HCT116 (cell line): Measurements from ENCODE around the gene CLDN5. TPM values are rescaled to one million over a fixed set of nuclear protein-coding genes. Genes with fewer than 3 reads are reported as not detected.

Experiments
- ATAC-seq: fragments of 200-7000 bp; cut with Tn5 transposase; 2 replicates; pipeline ENCODE4 v1.9.1; 2020; ENCODE audit warnings: mild to moderate bottlenecking, moderate library complexity
- BruUV-seq: library from RNA; stranded (reverse); fragments of 400-500 nt; replicated peaks from 2 replicates; lab custom pipeline; 2021; lab: Mats Ljungman, UMichigan
- CTCF ChIA-PET: fragments of 300-600 bp; sonication (Branson Sonifier 250); formaldehyde crosslinking; loops from one replicate; lab custom pipeline; 2021; ENCODE audit warnings: antibody characterized with exemption; lab: Charles Lee
- POLR2A ChIA-PET: fragments of 300-600, 350-600 bp; sonication (Branson Sonifier 250); formaldehyde crosslinking; loops from one replicate; lab custom pipeline; 2021; ENCODE audit warnings: antibody characterized with exemption; lab: Charles Lee
- RAD21 ChIA-PET, 2 experiments: fragments of 300-600 bp; sonication (Branson Sonifier 250); formaldehyde crosslinking; loops; one replicate each; lab custom pipeline; 2023; ENCODE audit warnings: low total read pairs in 2 of 2; ENCODE audit not compliant: uncharacterized antibody in 2 of 2, unreplicated experiment in 2 of 2, low non-redundant PET in 1 of 2; lab: Charles Lee
- DNase-seq: peaks from one replicate; pipeline ENCODE4 v3.0.0-alpha.2; 2010; ENCODE audit warnings: low read depth, low spot score
- H2AFZ ChIP-seq: fragments of 200-600 bp; shearing (Covaris generic), sonication (generic); 2 replicates; pipeline ENCODE4 v1.6.1; 2017; ENCODE audit warnings: low read depth, mixed run types, mixed read lengths, antibody characterized with exemption, low read length; ENCODE audit not compliant: poor library complexity, severe bottlenecking
- H3K27ac ChIP-seq: 2 replicates; pipeline ENCODE4 v1.5.1; 2012; ENCODE audit warnings: low read depth, low read length
- H3K27me3 ChIP-seq: fragments of 200-600 bp; sonication (generic); 2 replicates; pipeline ENCODE4 v1.6.1; 2016; ENCODE audit warnings: mixed run types, low read length, mixed read lengths; ENCODE audit not compliant: insufficient read depth
- H3K36me3 ChIP-seq, 2 experiments: fragments of 200-500 bp in 1 of 2; fragments of 200-600 bp in 1 of 2; sonication (Bioruptor generic) in 1 of 2; sonication (generic) in 1 of 2; 2 replicates each; pipeline versions ENCODE4 v1.5.1 to v1.6.1; 2014 to 2016; ENCODE audit warnings: low read length in 2 of 2, inconsistent platforms in 1 of 2, mixed read lengths in 1 of 2, mixed run types in 1 of 2; ENCODE audit not compliant: insufficient read depth in 2 of 2, control insufficient read depth in 1 of 2
- H3K4me1 ChIP-seq, 2 experiments: fragments of 200-600 bp in 1 of 2; sonication (generic) in 1 of 2; 2 replicates each; pipeline versions ENCODE4 v1.5.1 to v1.6.1; 2012 to 2017; ENCODE audit warnings: low read length in 2 of 2, inconsistent platforms in 1 of 2, mild to moderate bottlenecking in 1 of 2, mixed read lengths in 1 of 2, mixed run types in 1 of 2, moderate library complexity in 1 of 2; ENCODE audit not compliant: insufficient read depth in 2 of 2, control insufficient read depth in 1 of 2
- H3K4me2 ChIP-seq: fragments of 200-600 bp; sonication (generic); 2 replicates; pipeline ENCODE4 v1.6.1; 2017; ENCODE audit warnings: mixed run types, low read length, mixed read lengths
- H3K4me3 ChIP-seq, 2 experiments: fragments of 200-600 bp in 1 of 2; sonication (generic) in 1 of 2; replicated peaks in 1 of 2; 2 replicates each; pipeline ENCODE4 v1.5.1; 2011 to 2016; ENCODE audit warnings: low read length in 2 of 2, control low read depth in 1 of 2, low read depth in 1 of 2, mild to moderate bottlenecking in 1 of 2, mixed read lengths in 1 of 2, mixed run types in 1 of 2
- H3K79me2 ChIP-seq: fragments of 200-600 bp; sonication (generic); 2 replicates; pipeline ENCODE4 v1.6.1; 2017; ENCODE audit warnings: mild to moderate bottlenecking, mixed run types, low read length, moderate library complexity, mixed read lengths; ENCODE audit not compliant: insufficient read depth
- H3K9ac ChIP-seq: fragments of 200-600 bp; sonication (generic); 2 replicates; pipeline ENCODE4 v1.6.1; 2016; ENCODE audit warnings: low read length, mixed read lengths
- H3K9me2 ChIP-seq: fragments of 200-600 bp; sonication (generic), shearing (Covaris generic); 2 replicates; pipeline ENCODE4 v1.6.1; 2017; ENCODE audit warnings: mixed run types, mild to moderate bottlenecking, moderate library complexity; ENCODE audit not compliant: insufficient read depth
- H3K9me3 ChIP-seq, 2 experiments: fragments of 200-500 bp in 1 of 2; fragments of 200-600 bp in 1 of 2; sonication (Bioruptor generic) in 1 of 2; sonication (generic) in 1 of 2; 2 replicates each; pipeline ENCODE4 v1.6.1; 2014 to 2017; ENCODE audit warnings: low read length in 2 of 2, mixed read lengths in 2 of 2, inconsistent platforms in 1 of 2, low read depth in 1 of 2, mild to moderate bottlenecking in 1 of 2, mixed run types in 1 of 2, moderate library complexity in 1 of 2; ENCODE audit not compliant: control insufficient read depth in 1 of 2, insufficient read depth in 1 of 2
- H4K20me1 ChIP-seq: fragments of 200-600 bp; sonication (generic), shearing (Covaris generic); 2 replicates; pipeline ENCODE4 v1.6.1; 2017; ENCODE audit warnings: mixed run types, mild to moderate bottlenecking, moderate library complexity; ENCODE audit not compliant: insufficient read depth
- ATF3 ChIP-seq: IDR thresholded peaks from 2 replicates; pipeline ENCODE4 v1.6.1; 2012
- CBX3 ChIP-seq: IDR thresholded peaks from 2 replicates; pipeline ENCODE4 v1.6.1; 2012; ENCODE audit warnings: low read depth
- CEBPB ChIP-seq: IDR thresholded peaks from 2 replicates; pipeline ENCODE4 v1.6.1; 2012; ENCODE audit warnings: low read depth
- CTCF ChIP-seq, 3 experiments: fragments of 200-600 bp in 1 of 3; sonication (generic) in 1 of 3; IDR thresholded peaks in 2 of 3; conservative IDR thresholded peaks in 1 of 3; 2 replicates each; pipeline ENCODE4 v1.5.1; 2012 to 2017; ENCODE audit warnings: low read depth in 2 of 3, low read length in 2 of 3, antibody characterized with exemption in 1 of 3, borderline replicate concordance in 1 of 3, control low read depth in 1 of 3, mild to moderate bottlenecking in 1 of 3, mixed read lengths in 1 of 3, mixed run types in 1 of 3, moderate library complexity in 1 of 3; ENCODE audit not compliant: insufficient read depth in 1 of 3
- EGR1 ChIP-seq: IDR thresholded peaks from 2 replicates; pipeline ENCODE4 v1.6.1; 2012; ENCODE audit warnings: low read depth
- EZH2 ChIP-seq: fragments of 200-600 bp; sonication (generic); IDR thresholded peaks from 2 replicates; pipeline ENCODE4 v1.6.1; 2017; ENCODE audit warnings: antibody characterized with exemption, mixed run types
- EZH2phosphoT487 ChIP-seq: fragments of 200-600 bp; IDR thresholded peaks from 2 replicates; pipeline ENCODE4 v1.6.1; 2018; ENCODE audit warnings: antibody characterized with exemption, borderline replicate concordance
- FOSL1 ChIP-seq: IDR thresholded peaks from 2 replicates; pipeline ENCODE4 v1.6.1; 2012; ENCODE audit warnings: low read depth
- JUND ChIP-seq: IDR thresholded peaks from 2 replicates; pipeline ENCODE4 v1.6.1; 2012
- POLR2A ChIP-seq: IDR thresholded peaks from 2 replicates; pipeline ENCODE4 v1.7.0; 2011; ENCODE audit warnings: borderline replicate concordance; ENCODE audit not compliant: insufficient read depth, insufficient read length; ENCODE audit errors: extremely low read depth
- POLR2AphosphoS5 ChIP-seq: IDR thresholded peaks from 2 replicates; pipeline ENCODE4 v1.6.1; 2011; ENCODE audit warnings: mild to moderate bottlenecking, low read depth, low read length, moderate library complexity
- RAD21 ChIP-seq: IDR thresholded peaks from 2 replicates; pipeline ENCODE4 v1.6.1; 2012; ENCODE audit warnings: low read depth, mild to moderate bottlenecking
- REST ChIP-seq: IDR thresholded peaks from 2 replicates; pipeline ENCODE4 v1.6.1; 2012; ENCODE audit warnings: low read depth
- SIN3A ChIP-seq: IDR thresholded peaks from 2 replicates; pipeline ENCODE4 v1.6.1; 2012; ENCODE audit warnings: low read depth
- SP1 ChIP-seq: IDR thresholded peaks from 2 replicates; pipeline ENCODE4 v1.6.1; 2012; ENCODE audit warnings: low read depth
- SRF ChIP-seq: IDR thresholded peaks from 2 replicates; pipeline ENCODE4 v1.6.1; 2012; ENCODE audit warnings: low read depth
- TCF7L2 ChIP-seq: IDR thresholded peaks from 2 replicates; pipeline ENCODE4 v1.7.0; 2011; ENCODE audit warnings: borderline replicate concordance, inconsistent platforms; ENCODE audit not compliant: insufficient read depth, insufficient read length; ENCODE audit errors: extremely low read depth
- YY1 ChIP-seq: IDR thresholded peaks from 2 replicates; pipeline ENCODE4 v1.6.1; 2011; ENCODE audit warnings: low read length, low read depth, moderate library complexity, mild to moderate bottlenecking; ENCODE audit not compliant: insufficient replicate concordance; ENCODE audit errors: extremely low read depth
- ZBTB33 ChIP-seq: IDR thresholded peaks from 2 replicates; pipeline ENCODE4 v1.6.1; 2011; ENCODE audit warnings: mild to moderate bottlenecking, low read length, moderate library complexity; ENCODE audit not compliant: insufficient replicate concordance; ENCODE audit errors: extremely low read depth
- ZFX ChIP-seq: fragments of 450-650 bp; IDR thresholded peaks from 2 replicates; pipeline ENCODE4 v1.6.1; 2017
- intact Hi-C: fragments of 100-400 bp; cut with micrococcal nuclease; formaldehyde crosslinking; loops from 2 replicates; pipeline ENCODE4 v1.10.0; 2022
- total RNA-seq: library from RNA; stranded (reverse); gene quantifications from one replicate; pipeline ENCODE4 v1.2.1, GENCODE V29; 2021; ENCODE audit not compliant: unreplicated experiment

CLDN5 gene
- total RNA-seq, 1 experiment from 2014 or later = 0.32 TPM

- H3K36me3 ChIP-seq = no peaks in the 10 kb centered on the region
- H3K4me3 ChIP-seq = no peak overlapping the region
- no peak overlapping the region for H3K4me2 ChIP-seq
- H3K27me3 ChIP-seq = no peaks in the 10 kb centered on the region
- H4K20me1 ChIP-seq = no peaks in the 10 kb centered on the region
- ChIA-PET CTCF (no interaction called here), RAD21 (no interaction called here), POLR2A (no interaction called here)
- DNase-seq (no peak), ATAC-seq (no peak)
- TF ChIP-seq POLR2AphosphoS5 (no peak), JUND (no peak), CEBPB (no peak), EGR1 (no peak), EZH2 (no peak), FOSL1 (no peak), YY1 (no peak), ZBTB33 (no peak), CTCF (IDR thresholded peaks at IDR 0.05 in 2 of 3, conservative IDR thresholded peaks at IDR 0.05 in 1 of 3; ENCODE audit: borderline replicate concordance in 1 of 3, insufficient read depth in 1 of 3, low read depth in 2 of 3, low read length in 2 of 3) (no peak), POLR2A (no peak), SIN3A (no peak), RAD21 (no peak), SRF (no peak), CBX3 (no peak), TCF7L2 (no peak), ATF3 (no peak), ZFX (no peak), SP1 (no peak), EZH2phosphoT487 (no peak), REST (no peak)
- peaks cover 0 to 5% of the 10 kb centered on the region in 2 experiments; a peak in 1 of 4 replicates for H3K4me1 ChIP-seq
- H2AFZ ChIP-seq = no peak overlapping the region
- BruUV-seq = no TSS peak
- no peak overlapping the region for H3K9ac ChIP-seq
- intact Hi-C loops = no loop called here
- H3K9me2 ChIP-seq = no peaks in the 10 kb centered on the region
- no peaks in the 10 kb centered on the region for H3K79me2 ChIP-seq
- H3K9me3 ChIP-seq = no peaks in the 10 kb centered on the region
- no peak overlapping the region for H3K27ac ChIP-seq
Measured at GRCh38 chr22:19529811-19530210, 5.6 kb upstream of the CLDN5 start.
